Hippocampal formation (tissue), 2 donors: Measurements from ENCODE around the gene CLCNKB.
"Not testable (repeated sequence)": the region's sequence is repeated elsewhere in the genome, so short reads cannot be mapped to it uniquely, and the experiment has no call there.

Experiments used
- DNase-seq, 2 donors: peaks; one replicate each; lab custom pipeline; 2025; lab: John Stamatoyannopoulos, UW

CLCNKB gene

GRCh38 chr1:16033103-16033632 is 10.4 kb upstream of the CLCNKB start:
- not testable (repeated sequence) for DNase-seq

- not testable (repeated sequence) for DNase-seq
Measured at GRCh38 chr1:16036461-16036860, 7.1 kb upstream of the CLCNKB start.

GRCh38 chr1:16038620-16038912 is 5.0 kb upstream of the CLCNKB start:
- no peak for DNase-seq

- not testable (repeated sequence) for DNase-seq
Measured at GRCh38 chr1:16039871-16040270, 3.7 kb upstream of the CLCNKB start.

GRCh38 chr1:16041200-16041599 is 2.4 kb upstream of the CLCNKB start:
- DNase-seq, result no peak

- DNase-seq, result no peak
Measured at GRCh38 chr1:16042096-16042495, 1.5 kb upstream of the CLCNKB start.

- not testable (repeated sequence) for DNase-seq
Measured at GRCh38 chr1:16042654-16043053, 928 bp upstream of the CLCNKB start.

- DNase-seq, result no peak
Measured at GRCh38 chr1:16043950-16044349, 368 bp downstream of the CLCNKB start.

- no peak for DNase-seq
Measured at GRCh38 chr1:16046842-16047241, 3.3 kb downstream of the CLCNKB start.

GRCh38 chr1:16047791-16048475 is 4.4 kb downstream of the CLCNKB start:
- DNase-seq, result no peak

- no peak for DNase-seq
Measured at GRCh38 chr1:16048573-16049189, 5.1 kb downstream of the CLCNKB start.

- DNase-seq, result no peak
Measured at GRCh38 chr1:16050328-16050727, 6.7 kb downstream of the CLCNKB start.

GRCh38 chr1:16051039-16051438 is 7.5 kb downstream of the CLCNKB start:
- DNase-seq, result no peak

- not testable (repeated sequence) for DNase-seq
Measured at GRCh38 chr1:16051949-16052348, 8.4 kb downstream of the CLCNKB start.

- DNase-seq, result no peak
Measured at GRCh38 chr1:16053781-16054502, 10.4 kb downstream of the CLCNKB start.

- no peak for DNase-seq
Measured at GRCh38 chr1:16054598-16055540, 11.3 kb downstream of the CLCNKB start.

- peak in 1 of 2 donors; percentile 75 for DNase-seq
Measured at GRCh38 chr1:16055613-16056520, 12.3 kb downstream of the CLCNKB start.

GRCh38 chr1:16056521-16056912 is 12.9 kb downstream of the CLCNKB start:
- not testable (repeated sequence) for DNase-seq

- DNase-seq, result not testable (repeated sequence)
Measured at GRCh38 chr1:16057314-16057915, 13.8 kb downstream of the CLCNKB start.

GRCh38 chr1:16058394-16059120 is 15.0 kb downstream of the CLCNKB start:
- DNase-seq, result not testable (repeated sequence)
